ENCODE measurements around the gene SLC7A1. TPM values are rescaled to one million over a fixed set of nuclear protein-coding genes. Genes with fewer than 3 reads are reported as not detected.

SLC7A1 gene
- total and polyA plus RNA-seq, 2 of the 8 experiments (the other 6 are each of a cell fraction or from before 2014, with no cell fraction given): 26.8 to 114 TPM

DNA sequence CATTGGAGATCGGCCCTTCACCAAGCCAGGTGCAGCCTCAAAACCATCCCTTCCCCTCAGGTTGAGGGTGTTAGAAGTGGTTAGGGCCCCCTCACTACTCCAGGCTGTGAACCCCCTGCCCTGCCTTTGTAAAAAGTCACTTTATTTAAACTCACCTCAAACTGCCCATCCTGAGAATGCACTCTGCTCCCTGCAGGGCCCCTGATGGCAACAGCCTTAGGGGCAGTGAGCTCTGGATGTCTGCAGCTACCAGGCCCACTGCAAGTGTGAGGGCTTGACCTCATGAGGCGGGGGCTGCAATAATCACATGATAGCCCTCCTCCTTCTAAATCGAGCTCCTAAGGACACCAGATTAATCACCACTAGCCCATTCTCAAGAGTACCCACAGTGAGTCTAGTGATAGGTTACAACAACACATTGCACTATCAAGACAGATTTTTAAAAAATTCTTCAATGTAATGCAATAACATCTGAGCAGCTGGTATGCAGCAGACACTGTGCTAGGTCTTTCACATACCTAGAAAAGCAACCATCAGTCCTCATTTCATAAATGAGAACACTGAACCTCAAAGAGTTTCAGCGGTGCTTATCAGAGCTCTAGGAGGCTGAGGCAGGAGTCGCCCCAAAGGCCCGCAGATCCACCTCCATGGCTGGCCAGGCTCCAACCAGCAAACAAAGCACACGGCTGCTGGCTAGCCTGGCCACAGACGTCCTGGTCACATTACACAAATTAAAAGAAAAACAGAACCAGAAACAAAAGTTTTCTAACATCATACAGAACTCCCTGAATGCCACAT is 26.0 kb downstream of the SLC7A1 start (continued):
- TF ChIP-seq JUN (IDR thresholded peaks at IDR 0.05; ENCODE audit: low read depth, low read length): no peak

All from H1 (cell line).